Measurements from ENCODE around the gene L1TD1. TPM values are rescaled to one million over a fixed set of nuclear protein-coding genes. Genes with fewer than 3 reads are reported as not detected.

The L1TD1 gene
- total and polyA plus RNA-seq, 12 donors = 0.07 to 0.16 (median 0.12) TPM; not detected in 9

DNA sequence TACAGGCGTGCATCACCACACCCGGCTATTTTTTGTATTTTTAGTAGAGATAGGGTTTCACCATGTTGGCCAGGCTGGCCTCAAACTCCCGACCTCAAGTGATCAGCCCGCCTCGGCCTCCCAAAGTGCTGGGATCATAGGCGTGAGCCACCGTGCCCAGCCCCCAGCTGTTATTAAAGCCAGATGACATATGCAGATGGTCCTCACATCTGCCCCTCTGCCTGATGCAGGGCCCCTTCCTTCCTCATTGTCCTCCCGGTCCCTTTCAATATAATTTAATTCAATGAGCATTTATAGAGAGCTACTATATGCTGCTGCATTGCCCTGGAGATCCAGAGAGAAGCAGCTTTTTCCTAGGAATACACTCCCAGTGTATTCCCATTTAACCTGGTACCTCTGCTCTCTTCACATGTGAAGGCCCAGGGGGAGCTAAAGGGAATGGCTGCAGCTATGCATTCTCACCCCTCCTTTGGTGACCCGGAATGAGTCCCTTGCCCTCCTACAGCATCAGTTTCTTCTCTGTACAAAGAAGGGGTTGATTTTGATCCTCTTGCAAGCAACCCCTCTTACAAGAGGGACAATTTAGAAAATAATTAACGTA lies 55.6 kb downstream of the L1TD1 start:
- ATAC-seq (no peak), DNase-seq (no peak)
- intact Hi-C loops (cut with DNase I) = no loop called here
- no peak overlapping the region for H3K27ac ChIP-seq
- H3K36me3 ChIP-seq = no peaks in the 10 kb centered on the region
- no peaks in the 10 kb centered on the region for H3K9me3 ChIP-seq
- H3K4me3 ChIP-seq = no peak overlapping the region
- TF ChIP-seq, protein P1, sequence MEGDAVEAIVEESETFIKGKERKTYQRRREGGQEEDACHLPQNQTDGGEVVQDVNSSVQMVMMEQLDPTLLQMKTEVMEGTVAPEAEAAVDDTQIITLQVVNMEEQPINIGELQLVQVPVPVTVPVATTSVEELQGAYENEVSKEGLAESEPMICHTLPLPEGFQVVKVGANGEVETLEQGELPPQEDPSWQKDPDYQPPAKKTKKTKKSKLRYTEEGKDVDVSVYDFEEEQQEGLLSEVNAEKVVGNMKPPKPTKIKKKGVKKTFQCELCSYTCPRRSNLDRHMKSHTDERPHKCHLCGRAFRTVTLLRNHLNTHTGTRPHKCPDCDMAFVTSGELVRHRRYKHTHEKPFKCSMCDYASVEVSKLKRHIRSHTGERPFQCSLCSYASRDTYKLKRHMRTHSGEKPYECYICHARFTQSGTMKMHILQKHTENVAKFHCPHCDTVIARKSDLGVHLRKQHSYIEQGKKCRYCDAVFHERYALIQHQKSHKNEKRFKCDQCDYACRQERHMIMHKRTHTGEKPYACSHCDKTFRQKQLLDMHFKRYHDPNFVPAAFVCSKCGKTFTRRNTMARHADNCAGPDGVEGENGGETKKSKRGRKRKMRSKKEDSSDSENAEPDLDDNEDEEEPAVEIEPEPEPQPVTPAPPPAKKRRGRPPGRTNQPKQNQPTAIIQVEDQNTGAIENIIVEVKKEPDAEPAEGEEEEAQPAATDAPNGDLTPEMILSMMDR (IDR thresholded peaks at IDR 0.05) = no peak
- H3K27me3 ChIP-seq = peaks cover 0 to 6% (median 0%) of the 10 kb centered on the region in 7 donors
- 71 to 74% methylated on average over 10 of the region's 10 CpGs for WGBS, 2 donors
- no peaks in the 10 kb centered on the region for H3K4me1 ChIP-seq

- no peak overlapping the region for H3K4me3 ChIP-seq
- DNase-seq = no peak
- 93 to 98% methylated on average over 4 of the region's 4 CpGs for WGBS, 2 donors
- ATAC-seq = no peak
- no peaks in the 10 kb centered on the region for H3K4me1 ChIP-seq
- no peaks in the 10 kb centered on the region for H3K9me3 ChIP-seq
- no peak overlapping the region for H3K27ac ChIP-seq
- TF ChIP-seq, protein P1 (IDR thresholded peaks at IDR 0.05) = no peak
- no peaks in the 10 kb centered on the region for H3K36me3 ChIP-seq
- intact Hi-C loops (cut with DNase I) = no loop called here
- peaks cover 0 to 10% (median 0%) of the 10 kb centered on the region in 7 donors for H3K27me3 ChIP-seq
Observed at GRCh38 chr1:62259551-62259950, 64.9 kb downstream of the L1TD1 start.

- intact Hi-C loops (cut with DNase I) = no loop called here
- DNase-seq = no peak
- Histone ChIP-seq H3K4me3 (no peak overlapping the region), H3K27ac (no peak overlapping the region), H3K9me3 (no peaks in the 10 kb centered on the region), H3K36me3 (no peaks in the 10 kb centered on the region), H3K4me1 (no peaks in the 10 kb centered on the region), H3K27me3 (peaks cover 0 to 10% (median 0%) of the 10 kb centered on the region in 7 donors)
- WGBS, 2 donors = 81 to 86% methylated on average over 3 of the region's 3 CpGs
- ATAC-seq = no peak
- TF ChIP-seq, protein P1 (IDR thresholded peaks at IDR 0.05) = no peak
Observed at GRCh38 chr1:62260688-62261087, 66.0 kb downstream of the L1TD1 start.

Other genes with a start within 250 kb of the L1TD1 start
- gene KANK4, start 124.6 kb downstream of the L1TD1 start, total RNA-seq = under 1 TPM; 0.05 to 0.61 (median 0.24) TPM
- under 1 TPM; 0.04 to 0.15 TPM for gene KANK4, start 124.6 kb downstream of the L1TD1 start, polyA plus RNA-seq
- 10 to 100 TPM; 11.0 to 16.4 (median 14.3) TPM for gene USP1, start 242.2 kb downstream of the L1TD1 start, total RNA-seq
- 1 to 10 TPM; 5.6 to 8.7 TPM for gene USP1, start 242.2 kb downstream of the L1TD1 start, polyA plus RNA-seq